Vagina (tissue), 2 donors: ENCODE data around the gene HAUS7. TPM values are rescaled to one million over a fixed set of nuclear protein-coding genes. Genes with fewer than 3 reads are reported as not detected.

Source experiments
- DNase-seq, 2 donors: peaks; one replicate each; pipeline ENCODE4 v3.0.0-alpha.2; 2017; ENCODE audit errors: extremely low spot score in 2 of 2
- H3K27ac ChIP-seq: fragments of 200-600 bp; sonication (generic); one replicate; pipeline ENCODE4 v1.5.1; 2019
- H3K27me3 ChIP-seq: fragments of 200-600 bp; sonication (generic); one replicate; pipeline ENCODE4 v1.5.1; 2019
- H3K36me3 ChIP-seq, 2 donors: fragments of 200-600 bp; sonication (generic); one replicate each; pipeline ENCODE4 v1.5.1; 2017 to 2019
- H3K4me1 ChIP-seq: fragments of 200-600 bp; sonication (generic); one replicate; pipeline ENCODE4 v1.5.1; 2019
- H3K4me3 ChIP-seq, 2 donors: fragments of 200-600 bp; sonication (generic); 1 replicate in 1 of 2; 2 replicates in 1 of 2; pipeline ENCODE4 v1.5.1; 2016 to 2019
- H3K9me3 ChIP-seq: fragments of 200-600 bp; sonication (generic); one replicate; pipeline ENCODE4 v1.5.1; 2019
- CTCF ChIP-seq, 3 experiments: fragments of 450-650 bp in 2 of 3; fragments of 200-600 bp in 1 of 3; sonication (generic) in 1 of 3; IDR thresholded peaks; one replicate each; pipeline ENCODE4 v1.5.1; 2017 to 2019; ENCODE audit warnings: antibody characterized with exemption in 3 of 3, mild to moderate bottlenecking in 2 of 3, moderate library complexity in 2 of 3
- POLR2A ChIP-seq, 2 donors: fragments of 450-650 bp; IDR thresholded peaks; one replicate each; pipeline ENCODE4 v1.6.1; 2017; ENCODE audit warnings: antibody characterized with exemption in 2 of 2, mild to moderate bottlenecking in 2 of 2, moderate library complexity in 2 of 2
- POLR2AphosphoS5 ChIP-seq, 2 donors: sonication (generic); formaldehyde crosslinking; IDR thresholded peaks; one replicate each; pipeline ENCODE4 v1.9.0; 2017; ENCODE audit warnings: antibody characterized with exemption in 2 of 2, mild to moderate bottlenecking in 2 of 2, low read depth in 1 of 2; ENCODE audit not compliant: insufficient read depth in 1 of 2
- intact Hi-C: fragments of 100-400 bp; cut with DNase I; formaldehyde crosslinking; loops from one replicate; pipeline ENCODE4 v1.15.1; 2023
- total RNA-seq: library from RNA; depleted of rRNA; stranded (reverse); fragments of >200 nt; gene quantifications from one replicate; pipeline ENCODE4 v1.2.3, GENCODE V29; 2016

HAUS7 gene
- total RNA-seq, 1 donor from 2014 or later, result 17.7 TPM

GRCh38 chrX:153481043-153481442, 10.7 kb upstream of the HAUS7 start:
- intact Hi-C loops, result no loop called here
- H3K27me3 ChIP-seq, result no peaks in the 10 kb centered on the region

GRCh38 chrX:153478746-153479145, 8.4 kb upstream of the HAUS7 start:
- no peaks in the 10 kb centered on the region for H3K27me3 ChIP-seq
- H3K9me3 ChIP-seq, result no peaks in the 10 kb centered on the region
- peak overlapping the region; percentile 72 for H3K27ac ChIP-seq
- H3K4me3 ChIP-seq, result no peak overlapping the region
- H3K36me3 ChIP-seq, result no peaks in the 10 kb centered on the region
- TF ChIP-seq POLR2A (IDR thresholded peaks at IDR 0.05), result no peak
- TF ChIP-seq CTCF (IDR thresholded peaks at IDR 0.05), result no peak
- TF ChIP-seq POLR2AphosphoS5 (IDR thresholded peaks at IDR 0.05; ENCODE audit: insufficient read depth in 1 of 2, low read depth in 1 of 2), result no peak
- no peak for DNase-seq
- intact Hi-C loops, result no loop called here
- H3K4me1 ChIP-seq, result peaks cover 33% of the 10 kb centered on the region

More at GRCh38 chrX:153481043-153481442, 10.7 kb upstream of the HAUS7 start:
- H3K36me3 ChIP-seq, result no peaks in the 10 kb centered on the region
- no peak for DNase-seq
- H3K9me3 ChIP-seq, result no peaks in the 10 kb centered on the region
- H3K4me1 ChIP-seq, result peaks cover 27% of the 10 kb centered on the region
- H3K27ac ChIP-seq, result no peak overlapping the region
- TF ChIP-seq POLR2A (IDR thresholded peaks at IDR 0.05) (no peak), CTCF (IDR thresholded peaks at IDR 0.05) (no peak), POLR2AphosphoS5 (IDR thresholded peaks at IDR 0.05; ENCODE audit: insufficient read depth in 1 of 2, low read depth in 1 of 2) (no peak)
- no peak overlapping the region for H3K4me3 ChIP-seq

- H3K27ac ChIP-seq, result peak overlapping the region; percentile 72
- H3K27me3 ChIP-seq, result no peaks in the 10 kb centered on the region
- intact Hi-C loops, result no loop called here
- TF ChIP-seq CTCF (IDR thresholded peaks at IDR 0.05) (no peak), POLR2A (IDR thresholded peaks at IDR 0.05) (no peak), POLR2AphosphoS5 (IDR thresholded peaks at IDR 0.05; ENCODE audit: insufficient read depth in 1 of 2, low read depth in 1 of 2) (no peak)
- no peaks in the 10 kb centered on the region for H3K9me3 ChIP-seq
- H3K36me3 ChIP-seq, result no peaks in the 10 kb centered on the region
- H3K4me3 ChIP-seq, result no peak overlapping the region
- peaks cover 33% of the 10 kb centered on the region for H3K4me1 ChIP-seq
- no peak for DNase-seq
Observed at GRCh38 chrX:153477901-153478300, 7.5 kb upstream of the HAUS7 start.

- Histone ChIP-seq H3K27me3 (no peaks in the 10 kb centered on the region), H3K4me3 (no peak overlapping the region), H3K9me3 (no peaks in the 10 kb centered on the region), H3K36me3 (no peaks in the 10 kb centered on the region), H3K27ac (peak overlapping the region; percentile 72), H3K4me1 (peaks cover 33% of the 10 kb centered on the region)
- TF ChIP-seq POLR2AphosphoS5 (IDR thresholded peaks at IDR 0.05; ENCODE audit: insufficient read depth in 1 of 2, low read depth in 1 of 2) (no peak), CTCF (IDR thresholded peaks at IDR 0.05) (no peak), POLR2A (IDR thresholded peaks at IDR 0.05) (no peak)
- intact Hi-C loops, result no loop called here
- DNase-seq, result no peak
Observed at GRCh38 chrX:153477364-153477857, 7.0 kb upstream of the HAUS7 start.

GRCh38 chrX:153476666-153477363, 6.4 kb upstream of the HAUS7 start:
- Histone ChIP-seq H3K4me1 (peaks cover 33% of the 10 kb centered on the region), H3K9me3 (no peaks in the 10 kb centered on the region), H3K27ac (peak overlapping the region; percentile 72), H3K36me3 (no peaks in the 10 kb centered on the region), H3K4me3 (no peak overlapping the region), H3K27me3 (no peaks in the 10 kb centered on the region)
- TF ChIP-seq POLR2AphosphoS5 (IDR thresholded peaks at IDR 0.05; ENCODE audit: insufficient read depth in 1 of 2, low read depth in 1 of 2) (peak in 1 of 2 donors; percentile 58), POLR2A (IDR thresholded peaks at IDR 0.05) (no peak), CTCF (IDR thresholded peaks at IDR 0.05) (no peak)
- intact Hi-C loops, result no loop called here
- no peak for DNase-seq
